ENCODE data around the gene TAS2R46.
"Not testable (repeated sequence)": the region's sequence is repeated elsewhere in the genome, so short reads cannot be mapped to it uniquely, and the experiment has no call there.

The TAS2R46 gene

DNA sequence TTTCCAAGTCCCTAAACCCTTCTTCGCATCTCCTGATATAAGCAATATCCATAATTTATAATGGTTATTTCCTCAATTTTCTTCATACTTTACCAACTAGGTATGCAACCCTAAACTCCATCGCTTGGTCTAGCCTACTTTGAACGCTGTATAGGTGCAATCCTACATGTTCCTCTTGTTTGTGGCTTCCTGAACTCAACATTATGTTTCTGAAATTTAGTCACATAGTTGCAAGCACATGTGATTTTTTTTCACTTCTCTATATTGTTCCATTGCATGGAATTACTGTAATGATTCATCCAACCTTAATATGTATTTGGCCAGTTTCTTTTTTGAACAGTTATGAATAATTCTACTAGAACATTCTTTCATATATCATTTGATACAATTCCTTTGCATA lies 28.1 kb downstream of the TAS2R46 start:
- DNase-seq (ENCODE audit: low spot score), result not testable (repeated sequence)

DNA sequence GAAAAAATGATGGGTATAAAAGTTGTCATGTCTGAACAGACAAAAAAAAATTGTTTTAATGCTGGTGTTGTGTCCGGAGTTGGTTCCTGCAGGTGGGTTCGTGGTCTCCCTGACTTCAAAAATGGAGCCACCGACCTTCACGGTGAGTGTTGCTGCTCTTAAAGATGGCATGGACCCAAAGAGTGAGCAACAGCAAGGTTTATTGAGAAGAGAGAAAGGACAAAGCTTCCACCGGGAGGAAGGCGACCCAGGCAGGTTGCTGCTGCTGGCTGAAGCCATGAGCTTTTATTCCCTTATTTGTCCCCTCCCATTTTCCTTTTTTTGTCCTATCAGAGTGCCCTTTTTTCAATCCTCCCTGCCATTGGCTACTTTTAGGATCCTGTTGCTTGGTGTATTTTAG lies 30.8 kb downstream of the TAS2R46 start, which contains the start of gene TAS2R31:
TSS of gene TAS2R31 (minus strand) at position 101 of the 400 bp plus-strand sequence. CDS start at position 29, 72 bp downstream.
- DNase-seq (ENCODE audit: low spot score), result no peak

DNA sequence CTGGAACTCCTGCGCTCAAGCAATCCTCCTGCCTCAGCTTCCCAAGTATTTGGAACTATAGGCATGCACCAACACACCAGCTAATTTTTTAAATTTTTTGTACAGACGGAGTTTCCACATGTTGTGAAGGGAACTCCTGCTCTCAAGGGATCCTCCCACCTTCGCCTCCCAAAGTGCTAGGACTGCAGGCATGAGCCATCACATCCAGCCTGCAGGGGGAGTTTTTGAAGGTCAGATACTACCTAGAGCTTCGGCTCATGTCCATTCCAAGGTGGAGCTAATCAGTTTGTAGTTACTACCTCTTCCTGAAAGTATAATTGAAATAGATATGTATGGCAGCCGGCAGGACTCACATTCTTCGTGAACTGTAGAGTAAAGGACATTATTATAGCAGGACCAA lies 36.0 kb downstream of the TAS2R46 start:
- no peak for DNase-seq (ENCODE audit: low spot score)

DNA sequence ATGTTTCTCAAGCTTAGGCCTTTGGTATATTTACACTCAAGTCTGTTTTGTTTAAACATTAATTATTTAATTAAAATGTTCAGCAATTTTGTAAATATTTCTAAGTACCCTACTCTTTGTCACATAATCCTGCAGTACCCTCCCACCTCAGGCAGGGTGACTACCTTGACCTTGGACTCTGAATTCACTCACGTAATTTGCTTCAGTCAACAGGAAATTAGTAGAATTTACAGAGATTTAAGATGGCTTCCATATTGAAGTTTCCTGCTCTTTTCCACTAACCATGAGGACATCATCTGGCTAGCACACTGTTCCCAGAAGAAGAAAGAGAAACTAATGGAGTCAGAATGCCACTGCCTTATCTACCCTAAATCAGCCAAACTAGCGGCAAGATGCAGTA lies 38.7 kb downstream of the TAS2R46 start:
- no peak for DNase-seq (ENCODE audit: low spot score)

DNA sequence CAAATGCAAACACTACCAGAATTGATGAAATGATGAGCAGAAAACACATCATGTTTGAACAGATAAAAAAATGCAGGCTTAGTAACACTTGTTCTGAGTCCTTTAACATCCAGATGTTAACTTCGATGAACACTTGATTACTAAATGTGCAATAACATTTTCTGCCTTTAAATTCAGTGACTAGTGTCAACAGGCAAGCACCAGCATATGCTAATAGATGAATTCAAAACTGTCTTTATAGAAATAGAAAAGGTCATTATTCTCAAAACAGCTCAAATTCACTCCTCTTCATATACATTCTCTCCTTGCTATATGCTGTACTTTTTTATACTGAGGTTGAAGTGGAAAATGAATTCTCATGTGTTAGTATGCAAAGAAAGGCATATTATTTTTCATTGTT lies 39.6 kb downstream of the TAS2R46 start, which contains the start of gene TAS2R19:
TSS of gene TAS2R19 (minus strand) at position 101 of the 400 bp plus-strand sequence. CDS start at position 52, 49 bp downstream.
- DNase-seq (ENCODE audit: low spot score), result no peak

DNA sequence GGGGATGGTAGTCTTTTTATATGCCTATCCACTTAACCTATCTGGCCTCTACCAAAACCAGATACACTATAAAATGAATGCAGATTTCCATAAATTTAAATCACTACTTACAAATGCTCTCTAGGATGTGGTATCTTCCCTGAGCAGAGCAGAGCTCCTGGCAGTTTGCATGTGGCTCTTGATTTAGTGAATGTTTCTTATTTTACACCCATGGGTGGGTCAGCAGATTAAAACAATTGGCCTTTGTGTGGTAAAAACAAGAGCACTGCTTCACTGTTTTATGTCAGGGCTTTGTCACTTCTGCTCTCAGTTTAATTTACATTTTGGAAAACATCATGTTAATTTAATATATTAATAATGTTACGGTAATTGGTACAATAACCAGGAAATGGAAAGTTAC lies 45.2 kb downstream of the TAS2R46 start:
- no peak for DNase-seq (ENCODE audit: low spot score)

DNA sequence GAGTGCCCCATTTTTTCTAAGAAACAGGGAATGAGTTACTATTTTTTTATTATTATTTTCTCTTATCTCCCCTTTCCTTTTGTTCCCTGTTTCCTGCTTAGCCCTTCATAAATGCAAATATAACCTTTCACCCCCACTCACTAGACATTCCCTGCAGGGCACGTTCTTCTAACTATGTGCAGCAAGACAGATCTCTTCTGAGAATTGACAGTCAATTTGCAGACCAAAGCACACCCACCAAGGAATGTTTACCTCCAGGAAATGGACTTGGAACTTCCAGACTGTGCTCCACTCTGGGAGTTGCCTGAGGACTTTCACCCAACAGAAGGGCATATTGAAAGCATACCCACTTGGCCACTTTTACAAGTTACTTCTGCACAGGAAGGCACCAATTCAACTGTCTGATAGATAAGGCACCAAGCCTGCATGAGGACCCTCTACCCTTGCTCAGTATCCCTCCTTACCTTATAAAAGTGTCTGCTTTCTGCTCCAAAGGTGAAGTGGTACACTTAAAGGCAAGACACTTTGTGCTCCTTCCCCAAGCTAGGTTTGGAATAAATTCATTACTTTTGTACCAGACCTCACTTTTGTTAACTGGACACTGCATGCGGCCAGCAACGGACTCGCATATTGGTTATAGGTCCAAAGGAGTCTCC lies 46.2 kb downstream of the TAS2R46 start:
- no peak for DNase-seq (ENCODE audit: low spot score)

DNA sequence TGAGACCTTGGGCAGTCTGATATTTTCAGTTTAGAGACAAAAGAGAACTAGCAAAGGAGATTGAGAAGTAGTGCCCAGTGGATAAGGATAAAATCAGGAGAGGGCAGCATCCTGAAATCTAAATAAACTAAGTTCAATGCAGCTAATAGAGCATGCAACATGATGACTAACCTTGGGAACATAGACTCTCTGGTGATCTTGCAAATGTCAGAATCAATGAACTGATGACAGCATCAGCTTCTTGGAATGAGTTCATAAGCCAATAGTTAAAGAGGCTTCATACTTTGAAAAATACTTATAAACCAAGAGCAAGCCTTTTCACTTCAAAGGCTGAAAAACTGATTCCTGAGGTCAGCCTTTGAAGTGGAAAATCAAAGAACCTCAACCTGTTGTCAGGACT lies 47.9 kb downstream of the TAS2R46 start:
- peak; percentile 55 for DNase-seq (ENCODE audit: low spot score)

Data from kidney tubule cell (primary cell).